Choroid plexus epithelial cell (primary cell): Measurements from ENCODE around the gene MKX.
"Not testable (repeated sequence)": the region's sequence is repeated elsewhere in the genome, so short reads cannot be mapped to it uniquely, and the experiment has no call there.

Source experiments
- DNase-seq: peaks from one replicate; pipeline ENCODE4 v3.0.0-alpha.2; 2010; ENCODE audit warnings: low read depth
- H3K4me3 ChIP-seq: 2 replicates; pipeline ENCODE4 v1.5.1; 2011; ENCODE audit warnings: low read depth, mild to moderate bottlenecking, control low read depth, low read length, moderate library complexity
- TF ChIP-seq, protein P1 (sequence below): conservative IDR thresholded peaks from 2 replicates; pipeline ENCODE4 v1.5.1; 2011; ENCODE audit warnings: low read depth, mild to moderate bottlenecking, control low read depth, inconsistent platforms, low read length, moderate library complexity

The MKX gene

DNA sequence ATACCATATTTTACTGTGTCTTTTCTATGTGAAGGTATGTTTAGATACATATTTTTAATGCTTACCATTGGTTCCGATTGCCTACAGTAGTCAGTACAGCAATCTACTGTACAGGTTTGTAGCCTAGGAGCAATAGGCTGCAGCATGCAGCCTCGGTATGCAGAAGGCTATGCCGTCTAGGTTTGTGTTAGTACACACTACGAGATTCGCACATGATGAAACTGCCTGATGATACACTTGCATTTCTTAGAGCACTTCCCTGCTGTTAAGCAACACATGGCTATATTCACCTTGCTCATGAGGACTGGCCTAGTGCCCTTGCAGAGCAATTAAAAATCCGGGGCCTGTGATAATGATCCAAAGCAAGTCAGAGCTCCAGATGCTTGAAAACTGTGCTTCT is 62.4 kb downstream of the MKX start:
- DNase-seq = no peak
- TF ChIP-seq, protein P1, sequence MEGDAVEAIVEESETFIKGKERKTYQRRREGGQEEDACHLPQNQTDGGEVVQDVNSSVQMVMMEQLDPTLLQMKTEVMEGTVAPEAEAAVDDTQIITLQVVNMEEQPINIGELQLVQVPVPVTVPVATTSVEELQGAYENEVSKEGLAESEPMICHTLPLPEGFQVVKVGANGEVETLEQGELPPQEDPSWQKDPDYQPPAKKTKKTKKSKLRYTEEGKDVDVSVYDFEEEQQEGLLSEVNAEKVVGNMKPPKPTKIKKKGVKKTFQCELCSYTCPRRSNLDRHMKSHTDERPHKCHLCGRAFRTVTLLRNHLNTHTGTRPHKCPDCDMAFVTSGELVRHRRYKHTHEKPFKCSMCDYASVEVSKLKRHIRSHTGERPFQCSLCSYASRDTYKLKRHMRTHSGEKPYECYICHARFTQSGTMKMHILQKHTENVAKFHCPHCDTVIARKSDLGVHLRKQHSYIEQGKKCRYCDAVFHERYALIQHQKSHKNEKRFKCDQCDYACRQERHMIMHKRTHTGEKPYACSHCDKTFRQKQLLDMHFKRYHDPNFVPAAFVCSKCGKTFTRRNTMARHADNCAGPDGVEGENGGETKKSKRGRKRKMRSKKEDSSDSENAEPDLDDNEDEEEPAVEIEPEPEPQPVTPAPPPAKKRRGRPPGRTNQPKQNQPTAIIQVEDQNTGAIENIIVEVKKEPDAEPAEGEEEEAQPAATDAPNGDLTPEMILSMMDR = no peak

DNA sequence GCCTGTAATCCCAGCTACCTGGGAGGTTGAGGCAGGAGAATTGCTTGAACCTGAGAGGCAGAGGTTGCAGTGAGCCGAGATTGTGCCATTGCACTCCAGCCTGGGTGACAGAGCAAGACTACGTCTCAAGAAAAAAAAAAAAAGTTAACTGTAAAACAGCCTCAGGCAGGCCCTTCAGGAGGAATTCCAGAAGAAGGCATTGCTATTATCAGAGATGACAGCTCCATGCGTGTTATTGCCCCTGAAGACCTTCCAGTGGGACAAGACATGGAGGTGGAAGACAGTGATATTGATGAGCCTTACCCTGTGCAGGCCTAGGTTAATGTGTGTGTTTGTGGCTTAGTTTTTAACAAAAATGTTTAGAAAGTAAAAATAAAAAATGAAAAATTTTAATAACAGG is 63.8 kb downstream of the MKX start:
- not testable (repeated sequence) for DNase-seq, H3K4me3 ChIP-seq

More for the DNA sequence above, 62.4 kb downstream of the MKX start:
- H3K4me3 ChIP-seq = no peak overlapping the region

DNA sequence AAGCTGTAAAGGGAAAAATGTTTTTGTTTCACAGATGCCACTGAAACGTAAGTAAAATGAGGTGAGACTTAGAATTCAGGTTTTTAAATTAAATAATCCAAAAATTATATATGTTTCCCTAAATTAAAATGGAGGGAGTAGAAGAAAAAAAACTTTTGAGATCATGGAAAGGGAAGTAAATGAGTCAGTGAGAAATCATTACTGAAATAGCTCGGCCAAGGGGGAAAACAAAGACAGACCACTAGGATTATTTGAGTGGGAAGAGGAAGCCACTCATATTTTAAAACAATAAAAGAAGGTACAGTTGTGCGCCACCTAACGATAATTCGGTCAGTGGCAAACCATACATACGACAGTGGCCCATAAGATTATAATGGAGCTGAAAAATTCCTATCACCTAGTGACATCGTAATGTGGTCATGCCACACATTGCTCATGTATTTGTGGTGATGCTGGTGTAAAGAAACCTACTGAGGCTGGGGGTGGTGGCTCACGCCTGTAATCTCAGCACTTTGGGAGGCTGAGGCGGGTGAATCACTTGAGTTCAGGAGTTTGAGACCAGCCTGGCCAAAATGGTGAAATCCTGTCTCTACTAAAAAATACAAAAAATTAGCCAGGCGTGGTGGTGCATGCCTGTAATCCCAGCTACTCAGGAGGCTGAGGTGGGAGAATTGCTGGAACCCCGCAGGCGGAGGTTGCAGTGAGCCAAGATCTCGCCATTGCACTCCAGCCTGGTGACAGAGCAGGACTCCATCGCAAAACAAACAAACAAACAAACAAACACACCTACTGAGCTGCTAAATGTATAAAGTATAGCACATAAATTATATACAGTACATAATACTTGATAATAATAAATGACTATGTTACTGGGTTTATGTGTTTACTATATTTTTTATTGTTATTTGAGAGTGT is 64.7 kb downstream of the MKX start:
- no peak for DNase-seq
- TF ChIP-seq, protein P1 = no peak
- no peak overlapping the region for H3K4me3 ChIP-seq

DNA sequence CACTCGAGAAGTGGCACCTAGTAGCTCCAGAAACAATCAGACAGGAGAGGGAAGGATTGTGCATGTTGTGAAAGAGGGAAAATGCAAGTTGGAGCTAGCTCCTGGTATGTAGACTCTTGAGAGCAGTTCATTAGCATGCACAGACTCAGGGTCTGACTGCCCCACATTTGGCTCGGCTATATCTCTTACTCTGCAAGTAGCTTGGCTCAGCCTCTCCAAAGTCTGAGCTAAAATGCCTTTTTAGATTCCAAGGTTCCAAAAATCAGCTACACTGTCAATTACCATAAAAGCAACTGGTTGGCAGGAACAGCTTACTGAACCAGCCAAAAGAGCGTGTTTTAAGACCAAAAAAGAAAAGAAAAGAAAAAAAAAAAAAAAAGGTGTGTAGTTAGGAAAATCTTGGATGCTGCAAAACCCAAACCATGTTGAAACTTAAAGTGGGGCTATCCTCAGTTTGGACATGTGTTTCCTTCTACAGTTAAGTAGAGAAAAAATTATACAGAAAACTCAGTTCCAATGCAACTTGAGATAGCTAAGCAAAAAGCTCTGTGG is 65.5 kb downstream of the MKX start:
- H3K4me3 ChIP-seq = no peak overlapping the region
- DNase-seq = no peak

DNA sequence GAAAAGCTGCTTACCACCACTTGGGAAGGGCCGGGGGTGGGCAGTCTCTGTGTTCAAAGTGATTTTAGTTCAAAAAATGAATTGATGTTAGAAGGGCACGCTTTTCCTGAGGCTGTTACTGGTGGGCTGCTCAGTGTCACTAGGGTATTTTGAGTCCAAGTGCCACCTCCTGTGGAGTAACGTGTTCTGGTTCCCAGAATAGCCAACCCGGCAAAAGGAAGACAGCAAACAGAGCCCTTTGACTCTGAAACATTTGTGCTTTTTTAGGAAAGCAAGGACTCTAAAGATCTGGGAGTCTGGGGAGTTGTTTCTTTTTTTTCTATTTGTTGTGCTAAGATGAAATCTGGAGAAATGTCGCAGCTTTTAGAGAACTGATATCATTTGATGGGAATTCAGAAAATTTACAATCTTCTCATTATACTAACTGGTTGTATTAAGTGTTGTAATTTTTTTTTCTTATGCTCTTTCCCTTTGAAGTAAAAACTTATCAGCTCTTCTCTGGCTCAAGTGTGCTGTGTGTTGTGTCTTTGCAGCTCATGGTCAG is 66.2 kb downstream of the MKX start:
- TF ChIP-seq, protein P1 = no peak
- H3K4me3 ChIP-seq = no peak overlapping the region
- no peak for DNase-seq

More for the DNA sequence above, 65.5 kb downstream of the MKX start:
- TF ChIP-seq, protein P1 = no peak

DNA sequence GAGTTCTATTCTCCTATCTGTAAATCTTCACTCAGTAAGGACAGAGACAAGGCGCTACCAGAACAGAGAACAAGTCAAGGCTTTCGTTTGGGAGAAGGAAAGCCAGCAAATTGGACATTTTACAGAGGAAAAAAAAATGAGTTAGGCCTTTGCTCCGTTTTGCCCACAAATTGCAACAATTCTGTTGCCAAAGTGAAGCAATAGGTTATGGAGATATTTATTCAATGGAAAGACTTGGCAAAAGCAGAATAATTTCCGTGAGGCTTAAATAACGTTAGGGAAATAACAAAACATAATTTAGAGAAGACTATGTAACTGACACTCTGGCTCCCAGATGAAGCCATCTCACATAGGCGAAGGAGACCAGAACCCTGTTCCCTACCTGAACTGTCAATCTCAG is 67.5 kb downstream of the MKX start:
- TF ChIP-seq, protein P1 = no peak
- H3K4me3 ChIP-seq = no peak overlapping the region
- DNase-seq = no peak

DNA sequence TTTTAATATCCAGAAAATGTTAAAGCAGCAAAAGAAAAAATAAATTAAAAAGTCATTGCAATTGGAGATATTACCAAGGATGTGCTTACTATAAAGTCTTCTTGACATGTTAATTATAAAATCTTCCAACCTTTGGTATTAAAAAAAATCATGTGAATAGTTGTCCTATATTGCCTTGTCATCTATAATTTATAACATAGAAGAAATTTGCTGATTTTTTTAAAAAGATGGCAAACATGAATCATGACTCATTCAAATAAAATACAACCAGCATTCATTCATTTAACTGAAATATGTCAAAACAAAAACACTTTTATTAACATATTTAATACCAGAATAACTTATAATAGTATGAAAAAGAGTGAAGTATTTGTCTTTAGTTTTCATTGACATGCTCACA is 72.6 kb downstream of the MKX start:
- no peak for DNase-seq
- H3K4me3 ChIP-seq = no peak overlapping the region
- TF ChIP-seq, protein P1 = no peak
